Measurements from ENCODE around the gene ATP1A3. TPM values are rescaled to one million over a fixed set of nuclear protein-coding genes. Genes with fewer than 3 reads are reported as not detected.

Gene ATP1A3
- total and polyA plus RNA-seq, 8 donors, result 0.09 to 1.2 (median 0.32) TPM

DNA sequence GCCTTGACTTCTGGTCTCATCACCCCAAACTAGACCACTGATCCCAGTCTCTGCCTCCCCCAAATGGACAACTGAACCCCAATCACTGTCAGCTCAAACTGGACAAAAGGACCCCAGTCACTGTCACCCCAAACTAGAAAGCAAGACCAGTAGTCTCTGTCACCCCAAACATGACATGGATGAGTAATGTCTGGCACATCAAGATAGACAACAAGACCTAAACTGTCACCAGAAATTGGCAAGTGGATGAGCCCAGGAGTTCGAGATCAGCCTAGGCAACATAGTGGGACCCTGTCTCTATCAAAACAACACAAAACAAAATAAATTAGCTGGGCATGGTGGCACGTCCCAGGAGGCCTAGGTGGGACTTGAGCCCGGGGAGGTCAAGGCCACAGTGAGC, 46.9 kb downstream of the ATP1A3 start:
- H3K27me3 ChIP-seq, result no peaks in the 10 kb centered on the region
- H3K4me3 ChIP-seq, result no peak overlapping the region
- 77 to 80% methylated on average over 3 of the region's 3 CpGs for WGBS, 2 donors
- no peak for FAIRE-seq
- no peaks in the 10 kb centered on the region for H3K4me1 ChIP-seq
- no peak for ATAC-seq
- no peaks in the 10 kb centered on the region for H3K9me3 ChIP-seq
- H3K27ac ChIP-seq, result no peak overlapping the region
- no peaks in the 10 kb centered on the region for H3K36me3 ChIP-seq
- intact Hi-C loops (cut with DNase I), result loop anchor here in 1 of 3 donors (5.0 kb wide), 1 partner anchor 70 kb away; the partner anchor contains the start of gene CD79A
- TF ChIP-seq, protein P1, sequence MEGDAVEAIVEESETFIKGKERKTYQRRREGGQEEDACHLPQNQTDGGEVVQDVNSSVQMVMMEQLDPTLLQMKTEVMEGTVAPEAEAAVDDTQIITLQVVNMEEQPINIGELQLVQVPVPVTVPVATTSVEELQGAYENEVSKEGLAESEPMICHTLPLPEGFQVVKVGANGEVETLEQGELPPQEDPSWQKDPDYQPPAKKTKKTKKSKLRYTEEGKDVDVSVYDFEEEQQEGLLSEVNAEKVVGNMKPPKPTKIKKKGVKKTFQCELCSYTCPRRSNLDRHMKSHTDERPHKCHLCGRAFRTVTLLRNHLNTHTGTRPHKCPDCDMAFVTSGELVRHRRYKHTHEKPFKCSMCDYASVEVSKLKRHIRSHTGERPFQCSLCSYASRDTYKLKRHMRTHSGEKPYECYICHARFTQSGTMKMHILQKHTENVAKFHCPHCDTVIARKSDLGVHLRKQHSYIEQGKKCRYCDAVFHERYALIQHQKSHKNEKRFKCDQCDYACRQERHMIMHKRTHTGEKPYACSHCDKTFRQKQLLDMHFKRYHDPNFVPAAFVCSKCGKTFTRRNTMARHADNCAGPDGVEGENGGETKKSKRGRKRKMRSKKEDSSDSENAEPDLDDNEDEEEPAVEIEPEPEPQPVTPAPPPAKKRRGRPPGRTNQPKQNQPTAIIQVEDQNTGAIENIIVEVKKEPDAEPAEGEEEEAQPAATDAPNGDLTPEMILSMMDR (IDR thresholded peaks at IDR 0.05), result no peak
- DNase-seq, result no peak

- Histone ChIP-seq H3K27me3 (no peaks in the 10 kb centered on the region), H3K27ac (no peak overlapping the region), H3K36me3 (no peaks in the 10 kb centered on the region), H3K4me3 (no peak overlapping the region), H3K4me1 (no peaks in the 10 kb centered on the region), H3K9me3 (no peaks in the 10 kb centered on the region)
- intact Hi-C loops (cut with DNase I), result loop anchor here in 1 of 3 donors (5.0 kb wide), 1 partner anchor 68 kb away; the partner anchor contains the start of gene CD79A
- WGBS, 2 donors, result 76 to 88% methylated on average over 8 of the region's 8 CpGs
- FAIRE-seq (no peak), DNase-seq (no peak), ATAC-seq (peak in 3 of 4 donors; percentile 14 to 46 (median 14))
- TF ChIP-seq, protein P1 (IDR thresholded peaks at IDR 0.05), result no peak
These were observed 48.8 kb downstream of the ATP1A3 start for GRCh38 chr19:41945135-41945766.

GRCh38 chr19:41944336-41944735, 49.7 kb downstream of the ATP1A3 start:
- intact Hi-C loops (cut with DNase I), result no loop called here
- Histone ChIP-seq H3K4me1 (no peaks in the 10 kb centered on the region), H3K27me3 (no peaks in the 10 kb centered on the region), H3K4me3 (no peak overlapping the region), H3K36me3 (no peaks in the 10 kb centered on the region), H3K9me3 (no peaks in the 10 kb centered on the region), H3K27ac (no peak overlapping the region)
- 61 to 62% methylated on average over 2 of the region's 2 CpGs for WGBS, 2 donors
- DNase-seq, result no peak
- no peak for ATAC-seq
- FAIRE-seq, result no peak
- TF ChIP-seq, protein P1 (IDR thresholded peaks at IDR 0.05), result no peak

DNA sequence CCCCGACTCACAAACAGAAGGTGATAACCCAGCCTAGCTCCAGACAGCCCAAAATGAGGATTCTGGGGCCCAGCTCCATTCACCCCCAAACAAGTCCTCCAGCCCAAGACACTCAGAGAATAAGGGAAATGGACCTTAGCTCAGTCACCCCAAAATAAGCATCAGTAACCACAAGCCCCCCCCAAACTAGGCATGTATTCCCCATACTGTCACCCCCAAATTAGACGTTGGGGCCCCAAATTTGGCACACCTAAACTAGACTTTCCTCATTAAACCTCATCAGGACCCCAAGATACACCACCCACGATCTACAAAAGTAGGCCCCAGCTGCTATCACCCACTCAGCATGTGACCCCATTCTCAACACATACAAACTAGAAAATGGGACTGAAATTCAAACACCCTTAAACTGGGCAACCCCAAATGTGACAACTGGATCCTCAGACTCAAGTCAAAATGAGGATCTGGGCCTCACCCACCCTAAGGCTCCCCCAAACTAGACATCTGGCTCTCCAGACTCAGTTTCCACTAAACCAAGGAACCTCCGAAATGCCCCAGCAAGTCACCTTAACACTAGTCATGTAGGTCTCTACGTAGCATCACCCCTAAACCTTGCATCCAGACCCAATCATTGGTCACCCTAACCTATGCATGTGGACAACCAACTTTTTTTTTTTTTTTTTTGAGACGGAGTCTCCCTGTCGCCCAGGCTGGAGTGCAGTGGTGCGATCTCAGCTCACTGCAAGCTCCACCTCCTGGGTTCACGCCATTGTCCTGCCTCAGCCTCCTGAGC, 52.4 kb downstream of the ATP1A3 start:
- 84 to 86% methylated on average over 7 to 9 of the region's 9 CpGs for WGBS, 2 donors
- no peaks in the 10 kb centered on the region for H3K9me3 ChIP-seq
- H3K4me1 ChIP-seq, result no peaks in the 10 kb centered on the region
- intact Hi-C loops (cut with DNase I), result no loop called here
- no peak overlapping the region for H3K4me3 ChIP-seq
- TF ChIP-seq, protein P1 (IDR thresholded peaks at IDR 0.05), result no peak
- H3K27me3 ChIP-seq, result no peaks in the 10 kb centered on the region
- no peak for ATAC-seq
- no peak for DNase-seq
- FAIRE-seq, result no peak
- no peaks in the 10 kb centered on the region for H3K36me3 ChIP-seq
- no peak overlapping the region for H3K27ac ChIP-seq
